GM12878 (cell line): ENCODE data around the gene UNC93A. TPM values are rescaled to one million over a fixed set of nuclear protein-coding genes. Genes with fewer than 3 reads are reported as not detected.

Source experiments
- ATAC-seq: fragments of 200-7000 bp; cut with Tn5 transposase; 3 replicates; pipeline ENCODE4 v1.9.1; 2020; ENCODE audit warnings: mild to moderate bottlenecking, moderate library complexity
- BruUV-seq: library from RNA; stranded (reverse); fragments of 400-500 nt; replicated peaks from 2 replicates; lab custom pipeline; 2021; lab: Mats Ljungman, UMichigan
- CTCF ChIA-PET: fragments of 300-600 bp; sonication (Branson Sonifier 250); formaldehyde crosslinking; extraction: SDS; loops from one replicate; lab custom pipeline; 2021; ENCODE audit warnings: inconsistent platforms; lab: Yijun Ruan, JAX
- POLR2A ChIA-PET: fragments of 350-600 bp; formaldehyde crosslinking; extraction: SDS; loops from one replicate; lab custom pipeline; 2021; ENCODE audit warnings: inconsistent platforms; lab: Charles Lee
- RAD21 ChIA-PET: fragments of 300-600 bp; sonication (Branson Sonifier 250); formaldehyde crosslinking; loops from one replicate; lab custom pipeline; 2023; ENCODE audit warnings: antibody characterized with exemption; ENCODE audit not compliant: unreplicated experiment; lab: Charles Lee
- SMC1A ChIA-PET: fragments of 300-600 bp; sonication (Branson Sonifier 250); formaldehyde crosslinking; loops from one replicate; lab custom pipeline; 2023; ENCODE audit not compliant: unreplicated experiment, uncharacterized antibody; lab: Charles Lee
- DNase-seq: peaks from one replicate; pipeline ENCODE4 v3.0.0-alpha.2; 2011; ENCODE audit warnings: low read depth, low spot score
- FAIRE-seq: peaks from 3 replicates; lab custom pipeline; 2011; peaks lifted over from hg19 to GRCh38; lab: Jason Lieb, UNC
- H2AFZ ChIP-seq: 2 replicates; pipeline ENCODE4 v1.6.0; 2011; ENCODE audit warnings: low read depth, low read length, control low read depth; ENCODE audit not compliant: control insufficient read depth
- H3K27ac ChIP-seq: 2 replicates; pipeline ENCODE4 v1.5.1; 2011; ENCODE audit warnings: control low read depth; ENCODE audit not compliant: control insufficient read depth, insufficient read depth
- H3K27me3 ChIP-seq, 2 experiments: replicated peaks in 1 of 2; 2 replicates each; pipeline versions ENCODE4 v1.6.0 to v1.6.1; 2011; ENCODE audit warnings: low read length in 1 of 2; ENCODE audit not compliant: control insufficient read depth in 2 of 2, insufficient read depth in 2 of 2
- H3K36me3 ChIP-seq, 2 experiments: 2 replicates each; pipeline ENCODE4 v1.5.1; 2011; ENCODE audit warnings: low read length in 1 of 2; ENCODE audit not compliant: control insufficient read depth in 2 of 2, insufficient read depth in 2 of 2
- H3K4me1 ChIP-seq: 2 replicates; pipeline ENCODE4 v1.6.1; 2011; ENCODE audit warnings: mild to moderate bottlenecking, low read length, moderate library complexity, mixed read lengths; ENCODE audit not compliant: control insufficient read depth, insufficient read depth
- H3K4me2 ChIP-seq: 2 replicates; pipeline ENCODE4 v1.6.0; 2011; ENCODE audit warnings: control low read depth; ENCODE audit not compliant: control insufficient read depth, insufficient read depth
- H3K4me3 ChIP-seq: fragments of 200-600 bp; sonication (generic); 2 replicates; pipeline ENCODE4 v1.5.1; 2016
- H3K79me2 ChIP-seq: 2 replicates; pipeline ENCODE4 v1.6.0; 2011; ENCODE audit warnings: low read length; ENCODE audit not compliant: control insufficient read depth, insufficient read depth
- H3K9ac ChIP-seq: 2 replicates; pipeline ENCODE4 v1.8.0; 2011; ENCODE audit warnings: low read length, control low read depth, mixed read lengths; ENCODE audit not compliant: control insufficient read depth, insufficient read depth
- H3K9me3 ChIP-seq: replicated peaks from 3 replicates; pipeline ENCODE4 v1.5.1; 2011; ENCODE audit warnings: mild to moderate bottlenecking, low read length; ENCODE audit not compliant: control insufficient read depth, insufficient read depth
- H4K20me1 ChIP-seq: 2 replicates; pipeline ENCODE4 v1.6.0; 2011; ENCODE audit not compliant: control insufficient read depth, insufficient read depth
- ASH2L ChIP-seq: fragments of 300-600, 200-600 bp; sonication (generic); IDR thresholded peaks from 2 replicates; pipeline ENCODE4 v1.6.1; 2017; ENCODE audit warnings: low read depth, mild to moderate bottlenecking, borderline replicate concordance
- CBX5 ChIP-seq: sonication (generic); IDR thresholded peaks from 2 replicates; pipeline ENCODE4 v1.6.1; 2016; ENCODE audit warnings: low read depth, moderate library complexity, mild to moderate bottlenecking, inconsistent platforms
- CHD2 ChIP-seq: IDR thresholded peaks from 2 replicates; pipeline ENCODE4 v1.6.1; 2011; ENCODE audit warnings: low read depth, low read length, improper control_type of control experiment, borderline replicate concordance
- E2F8 ChIP-seq: fragments of 450-650 bp; IDR thresholded peaks from 2 replicates; pipeline ENCODE4 v1.6.1; 2018; ENCODE audit warnings: mild to moderate bottlenecking, low read depth, moderate library complexity; ENCODE audit not compliant: partially characterized antibody
- FOXM1 ChIP-seq: IDR thresholded peaks from 2 replicates; pipeline ENCODE4 v1.6.1; 2012; ENCODE audit warnings: low read depth, mild to moderate bottlenecking, inconsistent platforms, low read length, moderate library complexity
- GABPA ChIP-seq: IDR thresholded peaks from 2 replicates; pipeline ENCODE4 v1.6.1; 2014; ENCODE audit warnings: antibody characterized with exemption, low read depth, mild to moderate bottlenecking, inconsistent platforms
- HSF1 ChIP-seq: fragments of 150-350 bp; IDR thresholded peaks from 2 replicates; pipeline ENCODE4 v1.6.1; 2014; ENCODE audit warnings: mild to moderate bottlenecking, low read depth, low read length
- MXI1 ChIP-seq: fragments of 150-350 bp; IDR thresholded peaks from 2 replicates; pipeline ENCODE4 v1.6.1; 2011; ENCODE audit warnings: low read depth, mild to moderate bottlenecking, inconsistent platforms, low read length, improper control_type of control experiment
- NFYA ChIP-seq: IDR thresholded peaks from 2 replicates; pipeline ENCODE4 v1.6.1; 2011; ENCODE audit warnings: low read depth, mild to moderate bottlenecking, low read length, improper control_type of control experiment, borderline replicate concordance
- PAX5 ChIP-seq: IDR thresholded peaks from 2 replicates; pipeline ENCODE4 v1.6.1; 2011; ENCODE audit warnings: low read depth, low read length, borderline replicate concordance
- PML ChIP-seq: IDR thresholded peaks from 2 replicates; pipeline ENCODE4 v1.6.1; 2012; ENCODE audit warnings: low read length, inconsistent platforms
- POLR2A ChIP-seq: IDR thresholded peaks from 2 replicates; pipeline ENCODE4 v1.6.1; 2011; ENCODE audit warnings: low read depth, mild to moderate bottlenecking, low read length
- PRDM15 ChIP-seq: fragments of 450-650 bp; formaldehyde crosslinking; IDR thresholded peaks from 2 replicates; pipeline ENCODE4 v1.4.0; 2020; ENCODE audit warnings: mild to moderate bottlenecking, moderate library complexity
- SMAD1 ChIP-seq: fragments of 450-650 bp; IDR thresholded peaks from 2 replicates; pipeline ENCODE4 v1.6.1; 2018; ENCODE audit warnings: mild to moderate bottlenecking, low read depth; ENCODE audit not compliant: partially characterized antibody
- SREBF1 ChIP-seq: IDR thresholded peaks from 2 replicates; pipeline ENCODE4 v1.6.1; 2012; ENCODE audit warnings: mild to moderate bottlenecking, low read length
- WRNIP1 ChIP-seq: IDR thresholded peaks from 2 replicates; pipeline ENCODE4 v1.6.1; 2011; ENCODE audit warnings: low read depth, low read length, improper control_type of control experiment, borderline replicate concordance
- ZNF622 ChIP-seq: fragments of 450-650 bp; IDR thresholded peaks from 2 replicates; pipeline ENCODE4 v1.6.1; 2017; ENCODE audit warnings: mild to moderate bottlenecking, inconsistent platforms
- ZSCAN29 ChIP-seq: fragments of 450-650 bp; IDR thresholded peaks from 2 replicates; pipeline ENCODE4 v1.6.1; 2017; ENCODE audit warnings: mild to moderate bottlenecking, moderate library complexity
- WGBS: methylation state at CpG from one replicate; pipeline ENCODE4 v1.1.6; 2016; ENCODE audit warnings: low lambda C conversion rate; ENCODE audit not compliant: insufficient replicate concordance, insufficient coverage; ENCODE audit errors: missing lambda C conversion rate; 5-methylcytosine and 5-hydroxymethylcytosine counted together
- in situ Hi-C: fragments of 300-500 bp; cut with MboI; formaldehyde crosslinking; loops from 9 replicates; pipeline ENCODE4 v1.14.3; 2018; ENCODE audit warnings: mixed read lengths
- intact Hi-C: fragments of 100-400 bp; cut with micrococcal nuclease; formaldehyde crosslinking; loops from one replicate; pipeline ENCODE4 v1.14.2; 2022; ENCODE audit not compliant: unreplicated experiment
- polyA plus RNA-seq, 11 experiments: library from polyadenylated mRNA; depleted of rRNA in 4 of 11; unstranded in 6 of 11; stranded (reverse) in 5 of 11; fragments of >200 nt; fragmentation: Nextera tagmentation in 4 of 11; fragmentation: Illumina TruSeq in 1 of 11; extraction: Ambion mirVana in 4 of 11; extraction: Trizol in 1 of 11; gene quantifications; 1 replicate in 1 of 11; 2 replicates in 10 of 11; pipeline versions ENCODE4 v1.2.1 to v1.2.3, GENCODE V29; 2011 to 2016; ENCODE audit warnings: inconsistent platforms in 2 of 11, missing spikeins in 2 of 11, low read depth in 1 of 11
- total RNA-seq, 4 experiments: library from RNA; depleted of rRNA in 3 of 4; stranded (reverse); fragments of >200 nt in 3 of 4; fragmentation: Illumina TruSeq in 1 of 4; extraction: Trizol in 1 of 4; gene quantifications; 2 replicates each; pipeline versions ENCODE4 v1.2.1 to v1.2.3, GENCODE V29; 2013 to 2021

The UNC93A gene
- total and polyA plus RNA-seq, 10 of the 15 experiments (the other 5 are each of a cell fraction or from before 2014, with no cell fraction given), result 0.37 TPM; not detected in 9

- H3K27me3 ChIP-seq, result no peaks in the 10 kb centered on the region; a peak in 1 of 4 replicates
- WGBS, result 35% methylated on average over 10 of the region's 10 CpGs
- no peak for FAIRE-seq
- no TSS peak for BruUV-seq
- H3K4me1 ChIP-seq, result no peaks in the 10 kb centered on the region
- RAD21 ChIA-PET, result no interaction called here
- no peak for DNase-seq
- H3K4me2 ChIP-seq, result no peak overlapping the region
- SMC1A ChIA-PET, result no interaction called here
- POLR2A ChIA-PET, result no interaction called here
- TF ChIP-seq E2F8, result no peak
- no peak for TF ChIP-seq GABPA
- TF ChIP-seq WRNIP1, result no peak
- TF ChIP-seq PAX5, result no peak
- no peak for TF ChIP-seq ZNF622
- no peak for TF ChIP-seq POLR2A
- no peak for TF ChIP-seq ZSCAN29
- TF ChIP-seq ASH2L, result no peak
- TF ChIP-seq PRDM15, result no peak
- no peak for TF ChIP-seq SREBF1
- no peak for TF ChIP-seq CHD2
- TF ChIP-seq SMAD1, result no peak
- TF ChIP-seq MXI1, result no peak
- TF ChIP-seq HSF1, result no peak
- no peak for TF ChIP-seq CBX5
- TF ChIP-seq NFYA, result no peak
- TF ChIP-seq PML, result no peak
- TF ChIP-seq FOXM1, result no peak
- H2AFZ ChIP-seq, result no peak overlapping the region
- no peaks in the 10 kb centered on the region for H3K79me2 ChIP-seq
- H3K4me3 ChIP-seq, result no peak overlapping the region
- no peak overlapping the region for H3K9ac ChIP-seq
- in situ Hi-C loops, result no loop called here
- H3K27ac ChIP-seq, result no peak overlapping the region
- H3K36me3 ChIP-seq, result no peaks in the 10 kb centered on the region
- ATAC-seq, result no peak
- CTCF ChIA-PET, result no interaction called here
- H3K9me3 ChIP-seq, result no peaks in the 10 kb centered on the region
- intact Hi-C loops, result no loop called here
- no peaks in the 10 kb centered on the region for H4K20me1 ChIP-seq
Measured at GRCh38 chr6:167324111-167324510, 33.0 kb downstream of the UNC93A start.
